GM15510 (cell line): Measurements from ENCODE around the gene DSG2.

Source experiments
- POLR2A ChIP-seq: IDR thresholded peaks from 3 replicates; pipeline ENCODE4 v1.6.1; 2011; ENCODE audit warnings: borderline replicate concordance; ENCODE audit not compliant: insufficient read length; ENCODE audit errors: extremely low read depth

The DSG2 gene

GRCh38 chr18:31592506-31593157 lies 94.7 kb downstream of the DSG2 start:
- no peak for TF ChIP-seq POLR2A

DNA sequence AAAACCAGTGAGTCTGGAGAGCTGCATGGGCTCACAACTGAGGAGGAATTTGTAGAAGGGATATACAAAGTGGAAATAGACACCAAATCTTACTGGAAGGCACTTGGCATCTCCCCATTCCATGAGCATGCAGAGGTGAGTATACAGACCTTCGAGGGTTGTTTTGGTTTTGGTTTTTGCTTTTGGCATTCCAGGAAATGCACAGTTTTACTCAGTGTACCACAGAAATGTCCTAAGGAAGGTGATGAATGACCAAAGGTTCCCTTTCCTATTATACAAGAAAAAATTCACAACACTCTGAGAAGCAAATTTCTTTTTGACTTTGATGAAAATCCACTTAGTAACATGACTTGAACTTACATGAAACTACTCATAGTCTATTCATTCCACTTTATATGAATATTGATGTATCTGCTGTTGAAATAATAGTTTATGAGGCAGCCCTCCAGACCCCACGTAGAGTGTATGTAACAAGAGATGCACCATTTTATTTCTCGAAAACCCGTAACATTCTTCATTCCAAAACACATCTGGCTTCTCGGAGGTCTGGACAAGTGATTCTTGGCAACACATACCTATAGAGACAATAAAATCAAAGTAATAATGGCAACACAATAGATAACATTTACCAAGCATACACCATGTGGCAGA lies 97.3 kb downstream of the DSG2 start:
- TF ChIP-seq POLR2A, result no peak

DNA sequence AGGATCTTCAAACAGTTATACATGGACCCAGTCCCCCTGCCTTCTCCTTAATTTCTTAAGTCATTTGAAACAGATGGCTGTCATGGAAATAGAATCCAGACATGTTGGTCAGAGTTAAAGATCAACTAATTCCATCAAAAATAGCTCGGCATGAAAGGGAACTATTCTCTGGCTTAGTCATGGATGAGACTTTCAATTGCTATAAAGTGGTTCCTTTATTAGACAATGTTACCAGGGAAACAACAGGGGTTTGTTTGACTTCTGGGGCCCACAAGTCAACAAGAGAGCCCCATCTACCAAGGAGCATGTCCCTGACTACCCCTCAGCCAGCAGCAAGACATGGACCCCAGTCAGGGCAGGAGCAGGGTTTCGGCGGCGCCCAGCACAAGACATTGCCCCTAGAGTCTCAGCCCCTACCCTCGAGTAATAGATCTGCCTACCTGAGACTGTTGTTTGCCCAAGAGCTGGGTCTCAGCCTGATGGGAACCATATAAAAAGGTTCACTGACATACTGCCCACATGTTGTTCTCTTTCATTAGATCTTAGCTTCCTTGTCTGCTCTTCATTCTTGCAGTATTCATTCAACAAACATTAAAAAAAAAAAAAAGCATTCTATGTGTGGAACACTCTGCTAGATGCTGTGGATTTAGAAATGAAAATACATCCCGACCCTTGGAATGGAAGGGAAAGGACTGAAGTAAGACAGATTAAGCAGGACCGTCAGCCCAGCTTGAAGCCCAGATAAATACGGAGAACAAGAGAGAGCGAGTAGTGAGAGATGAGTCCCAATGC lies 98.3 kb downstream of the DSG2 start:
- no peak for TF ChIP-seq POLR2A

DNA sequence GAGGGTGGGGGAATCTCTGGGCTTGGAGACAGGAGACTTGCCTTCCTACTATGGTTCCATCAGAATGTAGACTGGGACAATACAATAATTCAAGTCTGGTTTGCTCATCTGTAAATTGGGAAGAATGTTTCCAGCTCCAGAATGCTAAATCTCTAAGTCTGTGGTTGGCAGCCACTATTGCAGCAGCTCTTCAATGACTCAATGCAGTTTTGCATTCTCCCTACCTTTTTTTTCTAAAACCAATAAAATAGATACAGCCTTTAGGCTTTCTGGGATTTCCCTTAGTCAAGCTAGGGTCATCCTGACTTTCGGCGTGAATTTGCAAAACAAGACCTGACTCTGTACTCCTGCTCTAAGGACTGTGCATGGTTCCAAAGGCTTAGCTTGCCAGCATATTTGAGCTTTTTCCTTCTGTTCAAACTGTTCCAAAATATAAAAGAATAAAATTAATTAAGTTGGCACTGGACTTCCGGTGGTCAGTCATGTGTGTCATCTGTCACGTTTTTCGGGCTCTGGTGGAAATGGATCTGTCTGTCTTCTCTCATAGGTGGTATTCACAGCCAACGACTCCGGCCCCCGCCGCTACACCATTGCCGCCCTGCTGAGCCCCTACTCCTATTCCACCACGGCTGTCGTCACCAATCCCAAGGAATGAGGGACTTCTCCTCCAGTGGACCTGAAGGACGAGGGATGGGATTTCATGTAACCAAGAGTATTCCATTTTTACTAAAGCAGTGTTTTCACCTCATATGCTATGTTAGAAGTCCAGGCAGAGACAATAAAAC lies 100.2 kb downstream of the DSG2 start:
- TF ChIP-seq POLR2A, result no peak
